Sigmoid colon (tissue), 7 donors: ENCODE data around the gene ZNF850. TPM values are rescaled to one million over a fixed set of nuclear protein-coding genes. Genes with fewer than 3 reads are reported as not detected.
"Not testable (repeated sequence)": the region's sequence is repeated elsewhere in the genome, so short reads cannot be mapped to it uniquely, and the experiment has no call there.

ENCODE experiments used
- DNase-seq: peaks from one replicate; pipeline ENCODE4 v3.0.0-alpha.2; 2019
- H3K27ac ChIP-seq, 4 donors: fragments of 200-600 bp; sonication (generic); one replicate each; pipeline ENCODE4 v1.5.1; 2016 to 2019; ENCODE audit warnings: mild to moderate bottlenecking in 1 of 4
- H3K27me3 ChIP-seq, 3 donors: fragments of 200-600 bp; sonication (generic); one replicate each; pipeline ENCODE4 v1.5.1; 2019; ENCODE audit warnings: mild to moderate bottlenecking in 1 of 3
- H3K36me3 ChIP-seq, 4 donors: fragments of 200-600 bp; sonication (generic); one replicate each; pipeline ENCODE4 v1.5.1; 2016 to 2019
- H3K4me1 ChIP-seq, 4 donors: fragments of 200-600 bp; sonication (generic); one replicate each; pipeline ENCODE4 v1.5.1; 2017 to 2019
- H3K4me3 ChIP-seq, 4 donors: fragments of 200-600 bp; sonication (generic); one replicate each; pipeline ENCODE4 v1.5.1; 2017 to 2019; ENCODE audit warnings: mild to moderate bottlenecking in 2 of 4, moderate library complexity in 1 of 4
- H3K9me3 ChIP-seq, 4 donors: fragments of 200-600 bp in 3 of 4; sonication (generic) in 3 of 4; one replicate each; pipeline versions ENCODE4 v1.5.1 to v1.6.1; 2013 to 2019
- EP300 ChIP-seq, 4 donors: sonication (generic); formaldehyde crosslinking; IDR thresholded peaks; one replicate each; pipeline ENCODE4 v1.6.1; 2017; ENCODE audit warnings: antibody characterized with exemption in 4 of 4
- POLR2A ChIP-seq, 2 donors: fragments of 450-650 bp; IDR thresholded peaks; one replicate each; pipeline ENCODE4 v1.6.1; 2016; ENCODE audit warnings: antibody characterized with exemption in 2 of 2, mild to moderate bottlenecking in 2 of 2, moderate library complexity in 2 of 2
- POLR2AphosphoS5 ChIP-seq, 4 donors: sonication (generic); formaldehyde crosslinking; IDR thresholded peaks; one replicate each; pipeline ENCODE4 v1.6.1; 2017; ENCODE audit warnings: antibody characterized with exemption in 4 of 4
- WGBS, 2 donors: extraction: QIAGEN DNeasy Blood & Tissue Kit; methylation state at CpG; one replicate each; pipeline ENCODE4 v1.1.7; 2013; 5-methylcytosine and 5-hydroxymethylcytosine counted together
- intact Hi-C: fragments of 100-400 bp; cut with DNase I; formaldehyde crosslinking; loops from one replicate; pipeline ENCODE4 v1.15.1; 2023
- polyA plus RNA-seq, 3 donors: library from polyadenylated mRNA; stranded (reverse); fragments of 200-250 nt; gene quantifications; one replicate each; pipeline ENCODE4 v1.2.3, GENCODE V29; 2013
- total RNA-seq, 4 donors: library from RNA; depleted of rRNA; stranded (reverse); fragments of >200 nt; gene quantifications; one replicate each; pipeline ENCODE4 v1.1.0, GENCODE V29; 2016
- TF ChIP-seq, protein P1 (sequence below), 4 experiments: fragments of 450-650 bp in 3 of 4; fragments of 200-600 bp in 1 of 4; IDR thresholded peaks; one replicate each; pipeline ENCODE4 v1.5.1; 2016 to 2019; ENCODE audit warnings: antibody characterized with exemption in 4 of 4, mild to moderate bottlenecking in 3 of 4, moderate library complexity in 2 of 4
- donor health status: healthy with polysubstance abuse.
- donor health status: Bipolar disorder and iron deficiency.
- donor health status: healthy.

ZNF850 gene
- total and polyA plus RNA-seq, 7 donors: 0.23 to 4.6 (median 2.2) TPM

DNA sequence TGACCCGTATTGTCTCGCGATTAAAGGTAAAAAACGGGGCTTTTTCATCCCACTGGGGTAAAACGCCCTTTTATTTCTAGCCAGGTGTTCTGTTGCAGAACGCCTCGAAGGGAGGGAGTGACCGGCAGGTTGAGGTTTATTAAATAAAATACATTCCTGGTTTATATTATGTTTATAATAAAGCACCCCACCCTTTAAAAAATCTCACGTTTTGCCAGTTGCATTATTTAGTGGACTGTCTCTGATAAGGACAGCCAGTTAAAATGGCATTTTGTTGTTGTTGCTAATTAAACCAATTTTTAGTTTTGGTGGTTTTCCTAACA, 25.1 kb upstream of the ZNF850 start:
- no peak for DNase-seq
- TF ChIP-seq POLR2AphosphoS5 (IDR thresholded peaks at IDR 0.05) (no peak), EP300 (IDR thresholded peaks at IDR 0.05) (no peak), POLR2A (IDR thresholded peaks at IDR 0.05) (no peak)
- TF ChIP-seq, protein P1, sequence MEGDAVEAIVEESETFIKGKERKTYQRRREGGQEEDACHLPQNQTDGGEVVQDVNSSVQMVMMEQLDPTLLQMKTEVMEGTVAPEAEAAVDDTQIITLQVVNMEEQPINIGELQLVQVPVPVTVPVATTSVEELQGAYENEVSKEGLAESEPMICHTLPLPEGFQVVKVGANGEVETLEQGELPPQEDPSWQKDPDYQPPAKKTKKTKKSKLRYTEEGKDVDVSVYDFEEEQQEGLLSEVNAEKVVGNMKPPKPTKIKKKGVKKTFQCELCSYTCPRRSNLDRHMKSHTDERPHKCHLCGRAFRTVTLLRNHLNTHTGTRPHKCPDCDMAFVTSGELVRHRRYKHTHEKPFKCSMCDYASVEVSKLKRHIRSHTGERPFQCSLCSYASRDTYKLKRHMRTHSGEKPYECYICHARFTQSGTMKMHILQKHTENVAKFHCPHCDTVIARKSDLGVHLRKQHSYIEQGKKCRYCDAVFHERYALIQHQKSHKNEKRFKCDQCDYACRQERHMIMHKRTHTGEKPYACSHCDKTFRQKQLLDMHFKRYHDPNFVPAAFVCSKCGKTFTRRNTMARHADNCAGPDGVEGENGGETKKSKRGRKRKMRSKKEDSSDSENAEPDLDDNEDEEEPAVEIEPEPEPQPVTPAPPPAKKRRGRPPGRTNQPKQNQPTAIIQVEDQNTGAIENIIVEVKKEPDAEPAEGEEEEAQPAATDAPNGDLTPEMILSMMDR (IDR thresholded peaks at IDR 0.05): no peak
- Histone ChIP-seq H3K36me3 (peaks cover 0 to 26% (median 13%) of the 10 kb centered on the region in 4 donors), H3K27ac (peak overlapping the region; percentile 70 to 78 (median 78)), H3K27me3 (no peaks in the 10 kb centered on the region), H3K4me1 (peaks cover 0 to 18% (median 7%) of the 10 kb centered on the region in 4 donors), H3K4me3 (peak overlapping the region; percentile 63 to 83 (median 74)), H3K9me3 (peaks cover 7 to 43% (median 13%) of the 10 kb centered on the region in 4 donors)
- intact Hi-C loops: loop anchor here (2.0 to 5.0 kb wide), 2 partner anchors 25 to 40 kb away; partner anchors contain the start of genes ZNF790 and ZNF850
- WGBS, 2 donors: 2 to 3% methylated on average over 9 of the region's 9 CpGs

DNA sequence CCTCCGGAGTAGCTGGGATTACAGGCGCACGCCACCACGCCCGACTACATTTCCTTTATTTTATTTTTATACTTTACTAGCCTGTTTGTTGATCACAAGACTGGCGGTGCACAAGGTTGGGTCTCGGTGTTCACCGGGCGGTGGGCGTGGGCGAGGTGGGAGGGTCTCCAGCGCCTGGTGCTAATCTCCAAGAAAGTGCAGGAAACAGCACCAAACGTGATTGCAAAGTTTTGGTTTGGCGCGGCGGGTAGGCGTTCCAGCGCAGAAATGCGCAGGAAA, 24.0 kb upstream of the ZNF850 start:
- Histone ChIP-seq H3K4me3 (peak overlapping the region; percentile 63 to 83 (median 74)), H3K27me3 (no peaks in the 10 kb centered on the region), H3K27ac (peak overlapping the region; percentile 70 to 78 (median 78)), H3K9me3 (peaks cover 7 to 46% (median 10%) of the 10 kb centered on the region in 4 donors), H3K4me1 (peaks cover 0 to 18% (median 7%) of the 10 kb centered on the region in 4 donors), H3K36me3 (peaks cover 0 to 15% (median 6%) of the 10 kb centered on the region in 4 donors)
- WGBS, 2 donors: 18 to 44% methylated on average over 19 of the region's 19 CpGs
- no peak for TF ChIP-seq POLR2A (IDR thresholded peaks at IDR 0.05)
- TF ChIP-seq EP300 (IDR thresholded peaks at IDR 0.05): no peak
- DNase-seq: no peak
- intact Hi-C loops: loop anchor here (2.0 to 5.0 kb wide), 2 partner anchors 24 to 41 kb away; partner anchors contain the start of genes ZNF790 and ZNF850

DNA sequence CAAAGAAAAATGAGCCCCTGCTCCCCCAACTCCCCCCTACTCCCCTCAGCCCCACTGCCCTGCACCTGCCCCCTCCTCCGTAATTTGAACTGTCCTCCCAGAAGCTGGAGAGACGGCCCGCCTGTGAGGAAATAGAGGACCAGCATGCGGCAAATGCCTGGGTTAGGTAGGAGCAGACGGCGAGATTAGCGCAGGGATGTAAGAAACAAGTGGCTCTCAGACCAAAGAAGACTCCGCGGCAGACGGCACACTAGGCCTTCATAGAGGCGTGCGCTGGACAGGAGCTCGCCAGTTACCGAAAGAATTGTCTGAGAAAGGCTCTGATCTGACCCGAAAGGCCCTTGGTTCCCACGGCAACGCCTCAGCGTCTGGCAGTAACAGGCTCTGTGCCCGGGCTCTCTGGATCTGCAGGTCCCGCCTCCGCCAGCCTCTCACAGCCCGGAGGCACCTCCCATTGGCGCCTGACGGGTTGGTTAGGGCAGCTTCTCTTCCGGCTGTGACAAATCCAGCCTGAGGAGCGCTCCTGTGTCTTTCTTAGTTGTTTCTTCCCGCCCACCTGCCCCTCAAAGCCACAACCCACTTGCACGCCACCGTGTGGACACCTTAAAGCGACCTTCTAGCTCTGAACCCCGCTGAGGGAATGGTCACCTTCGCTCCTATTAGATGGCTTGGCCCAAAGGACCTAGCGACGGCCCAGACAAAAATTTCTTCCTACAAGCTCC, 19.0 kb upstream of the ZNF850 start:
- DNase-seq, H3K36me3 ChIP-seq, intact Hi-C loops, H3K4me1 ChIP-seq, H3K27ac ChIP-seq, H3K27me3 ChIP-seq: not testable (repeated sequence)
- WGBS, 2 donors: 9 to 26% methylated on average over 32 to 33 of the region's 34 CpGs
- peak overlapping the region in 2 of 4 donors; percentile 5 to 15 for H3K4me3 ChIP-seq
- peaks cover 3 to 31% (median 7%) of the 10 kb centered on the region in 4 donors for H3K9me3 ChIP-seq

DNA sequence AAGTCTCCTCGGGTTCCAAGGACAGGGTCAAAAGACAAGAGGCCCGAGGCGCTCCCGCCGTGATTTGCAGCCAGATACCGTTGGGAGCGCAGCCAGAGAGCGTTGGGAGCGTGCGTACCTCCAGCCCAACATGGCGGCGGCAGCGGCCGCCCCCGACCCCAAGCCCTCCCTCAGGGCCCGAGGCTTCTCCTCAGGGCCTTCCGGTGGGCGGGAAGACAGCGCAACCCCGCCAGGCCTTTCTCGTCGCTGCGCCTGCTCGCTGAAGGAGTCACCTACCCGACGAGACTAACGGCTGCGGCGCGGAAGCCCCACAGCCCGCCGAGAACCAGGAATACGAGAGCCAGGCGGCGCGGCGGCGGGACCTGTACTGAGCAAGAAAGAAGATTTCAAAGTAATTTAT, 3.2 kb upstream of the ZNF850 start:
- Histone ChIP-seq H3K27me3 (peaks cover 0 to 9% (median 0%) of the 10 kb centered on the region in 3 donors), H3K9me3 (peaks cover 0 to 19% (median 2%) of the 10 kb centered on the region in 4 donors), H3K4me3 (peak overlapping the region in 1 of 4 donors; percentile 29), H3K4me1 (peaks cover 0 to 20% (median 10%) of the 10 kb centered on the region in 4 donors), H3K36me3 (no peaks in the 10 kb centered on the region), H3K27ac (no peak overlapping the region)
- intact Hi-C loops: no loop called here
- TF ChIP-seq POLR2A (IDR thresholded peaks at IDR 0.05): no peak
- no peak for TF ChIP-seq EP300 (IDR thresholded peaks at IDR 0.05)
- no peak for TF ChIP-seq POLR2AphosphoS5 (IDR thresholded peaks at IDR 0.05)
- TF ChIP-seq, protein P1 (IDR thresholded peaks at IDR 0.05): no peak
- DNase-seq: no peak
- 33 to 65% methylated on average over 38 of the region's 38 CpGs for WGBS, 2 donors

DNA sequence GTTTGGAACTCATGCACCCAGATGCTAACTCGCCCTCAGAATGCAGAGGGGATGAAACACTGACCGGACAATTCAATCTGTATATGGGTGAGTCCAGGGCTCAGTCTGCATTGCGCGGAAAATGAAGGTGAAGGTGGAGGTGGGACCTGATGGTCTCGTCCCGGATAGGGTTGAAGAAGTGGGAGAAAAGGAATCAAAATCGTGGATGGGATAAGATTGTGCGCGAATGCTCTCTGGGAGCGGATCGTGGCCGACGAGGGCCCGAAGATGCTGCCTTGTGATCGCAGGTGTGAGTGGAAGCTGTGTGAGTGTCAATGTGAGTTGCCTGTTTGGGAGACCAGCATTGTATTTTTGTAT, 594 bp upstream of the ZNF850 start:
- WGBS, 2 donors: 4 to 21% methylated on average over 15 of the region's 15 CpGs
- Histone ChIP-seq H3K4me3 (peak overlapping the region; percentile 53 to 76 (median 71)), H3K9me3 (peaks cover 0 to 26% (median 5%) of the 10 kb centered on the region in 4 donors), H3K4me1 (peaks cover 0 to 20% (median 10%) of the 10 kb centered on the region in 4 donors), H3K27me3 (peaks cover 0 to 9% (median 0%) of the 10 kb centered on the region in 3 donors), H3K36me3 (no peaks in the 10 kb centered on the region), H3K27ac (peak overlapping the region; percentile 80 to 88 (median 84))
- intact Hi-C loops: loop anchor here (2.0 kb wide), 5 partner anchors 24 to 306 kb away; partner anchors contain the start of genes ZNF345, ZNF420, ZNF461 and ZNF790
- TF ChIP-seq, protein P1 (IDR thresholded peaks at IDR 0.05): no peak
- TF ChIP-seq POLR2AphosphoS5 (IDR thresholded peaks at IDR 0.05) (no peak), POLR2A (IDR thresholded peaks at IDR 0.05) (no peak), EP300 (IDR thresholded peaks at IDR 0.05) (no peak)
- no peak for DNase-seq
